Body of pancreas (tissue), 4 donors: ENCODE measurements around the gene MARCHF3.

Source experiments
- POLR2A ChIP-seq, 3 donors: fragments of 450-650 bp; IDR thresholded peaks; one replicate each; pipeline ENCODE4 v1.6.1; 2016; ENCODE audit warnings: antibody characterized with exemption in 3 of 3, mild to moderate bottlenecking in 2 of 3
- TF ChIP-seq, protein P1 (sequence below), 7 experiments: fragments of 450-650 bp in 4 of 7; fragments of 200-600 bp in 3 of 7; sonication (generic) in 3 of 7; IDR thresholded peaks; one replicate each; pipeline ENCODE4 v1.5.1; 2016 to 2019; ENCODE audit warnings: antibody characterized with exemption in 7 of 7

DNA sequence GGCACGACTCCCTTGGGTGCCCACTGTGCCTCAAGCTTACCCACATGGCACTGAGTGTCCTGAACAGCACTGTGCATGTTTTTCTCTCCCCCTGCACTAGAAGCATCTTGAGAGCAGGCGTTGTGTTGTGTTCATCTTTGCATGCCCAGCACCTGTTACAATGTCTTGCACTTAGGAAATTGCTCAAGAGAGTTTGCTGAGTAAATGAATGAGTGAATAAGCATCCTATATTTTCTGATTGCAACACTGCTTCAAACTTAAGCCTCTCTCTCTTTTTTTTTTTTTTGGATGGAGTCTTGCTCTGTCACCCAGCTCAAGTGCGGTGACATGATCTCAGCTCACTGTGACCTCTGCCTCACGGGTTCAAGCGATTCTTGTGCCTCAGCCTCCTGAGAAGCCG, 158.9 kb downstream of the MARCHF3 start:
- TF ChIP-seq, protein P1, sequence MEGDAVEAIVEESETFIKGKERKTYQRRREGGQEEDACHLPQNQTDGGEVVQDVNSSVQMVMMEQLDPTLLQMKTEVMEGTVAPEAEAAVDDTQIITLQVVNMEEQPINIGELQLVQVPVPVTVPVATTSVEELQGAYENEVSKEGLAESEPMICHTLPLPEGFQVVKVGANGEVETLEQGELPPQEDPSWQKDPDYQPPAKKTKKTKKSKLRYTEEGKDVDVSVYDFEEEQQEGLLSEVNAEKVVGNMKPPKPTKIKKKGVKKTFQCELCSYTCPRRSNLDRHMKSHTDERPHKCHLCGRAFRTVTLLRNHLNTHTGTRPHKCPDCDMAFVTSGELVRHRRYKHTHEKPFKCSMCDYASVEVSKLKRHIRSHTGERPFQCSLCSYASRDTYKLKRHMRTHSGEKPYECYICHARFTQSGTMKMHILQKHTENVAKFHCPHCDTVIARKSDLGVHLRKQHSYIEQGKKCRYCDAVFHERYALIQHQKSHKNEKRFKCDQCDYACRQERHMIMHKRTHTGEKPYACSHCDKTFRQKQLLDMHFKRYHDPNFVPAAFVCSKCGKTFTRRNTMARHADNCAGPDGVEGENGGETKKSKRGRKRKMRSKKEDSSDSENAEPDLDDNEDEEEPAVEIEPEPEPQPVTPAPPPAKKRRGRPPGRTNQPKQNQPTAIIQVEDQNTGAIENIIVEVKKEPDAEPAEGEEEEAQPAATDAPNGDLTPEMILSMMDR (IDR thresholded peaks at IDR 0.05): no peak
- TF ChIP-seq POLR2A (IDR thresholded peaks at IDR 0.05): no peak
